ENCODE results near the gene CEL. TPM values are rescaled to one million over a fixed set of nuclear protein-coding genes. Genes with fewer than 3 reads are reported as not detected.
"Not testable (repeated sequence)": the region's sequence is repeated elsewhere in the genome, so short reads cannot be mapped to it uniquely, and the experiment has no call there.

CEL gene
- total RNA-seq, 4 donors from 2014 or later = 0.27 to 0.46 (median 0.33) TPM; not detected in 1

DNA sequence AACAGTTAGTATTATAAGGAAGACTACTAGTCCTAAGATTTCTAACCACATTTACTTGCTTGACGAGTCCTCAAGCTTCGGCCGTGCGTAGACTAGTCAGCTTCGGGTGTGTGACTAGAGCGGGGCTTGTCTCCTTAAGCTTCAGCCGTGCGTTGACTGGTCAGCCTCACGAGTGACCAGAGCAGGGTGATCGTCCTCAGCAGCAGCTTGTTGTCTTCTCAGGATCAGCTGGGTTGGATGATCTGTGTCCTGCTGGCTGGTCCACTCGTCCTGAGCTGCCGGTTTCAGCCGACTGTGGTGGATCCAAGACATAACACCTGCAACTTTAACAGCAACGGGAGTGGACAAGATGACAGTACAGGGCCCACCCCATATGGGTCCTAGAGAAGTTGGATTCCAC is 16.7 kb downstream of the CEL start:
- 77 to 82% methylated on average over 14 of the region's 14 CpGs for WGBS, 2 donors
- H3K36me3 ChIP-seq = no peaks in the 10 kb centered on the region
- no peak for TF ChIP-seq POLR2A (IDR thresholded peaks at IDR 0.05)
- TF ChIP-seq, protein P1, sequence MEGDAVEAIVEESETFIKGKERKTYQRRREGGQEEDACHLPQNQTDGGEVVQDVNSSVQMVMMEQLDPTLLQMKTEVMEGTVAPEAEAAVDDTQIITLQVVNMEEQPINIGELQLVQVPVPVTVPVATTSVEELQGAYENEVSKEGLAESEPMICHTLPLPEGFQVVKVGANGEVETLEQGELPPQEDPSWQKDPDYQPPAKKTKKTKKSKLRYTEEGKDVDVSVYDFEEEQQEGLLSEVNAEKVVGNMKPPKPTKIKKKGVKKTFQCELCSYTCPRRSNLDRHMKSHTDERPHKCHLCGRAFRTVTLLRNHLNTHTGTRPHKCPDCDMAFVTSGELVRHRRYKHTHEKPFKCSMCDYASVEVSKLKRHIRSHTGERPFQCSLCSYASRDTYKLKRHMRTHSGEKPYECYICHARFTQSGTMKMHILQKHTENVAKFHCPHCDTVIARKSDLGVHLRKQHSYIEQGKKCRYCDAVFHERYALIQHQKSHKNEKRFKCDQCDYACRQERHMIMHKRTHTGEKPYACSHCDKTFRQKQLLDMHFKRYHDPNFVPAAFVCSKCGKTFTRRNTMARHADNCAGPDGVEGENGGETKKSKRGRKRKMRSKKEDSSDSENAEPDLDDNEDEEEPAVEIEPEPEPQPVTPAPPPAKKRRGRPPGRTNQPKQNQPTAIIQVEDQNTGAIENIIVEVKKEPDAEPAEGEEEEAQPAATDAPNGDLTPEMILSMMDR (IDR thresholded peaks at IDR 0.05) = no peak
- no peak overlapping the region for H3K4me3 ChIP-seq (replicated peaks in 1 of 3)
- no peaks in the 10 kb centered on the region for H3K27me3 ChIP-seq
- no peak overlapping the region for H3K27ac ChIP-seq
- no peak for DNase-seq
- intact Hi-C loops (cut with DNase I) = no loop called here
- H3K4me1 ChIP-seq = no peaks in the 10 kb centered on the region
- H3K9me3 ChIP-seq = no peaks in the 10 kb centered on the region

DNA sequence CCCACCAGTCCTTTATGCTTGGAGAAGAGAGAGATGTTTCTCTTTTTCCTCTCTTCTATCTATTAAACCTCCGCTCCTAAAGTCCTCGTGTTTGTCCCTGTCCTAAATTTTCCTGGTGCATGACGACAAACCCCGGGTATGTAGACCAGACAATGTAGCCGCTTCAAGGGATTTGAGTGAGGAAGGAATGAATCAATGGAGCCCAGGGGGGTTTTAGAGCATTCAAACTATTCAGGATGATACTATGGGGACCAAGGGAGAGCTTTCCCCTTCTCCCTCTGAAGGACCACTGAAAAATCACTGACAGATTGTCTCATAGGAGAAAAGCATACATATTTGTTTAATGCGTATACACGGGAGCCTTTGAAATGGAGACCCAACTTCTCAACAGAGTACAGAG is 18.4 kb downstream of the CEL start:
- intact Hi-C loops (cut with DNase I) = no loop called here

DNA sequence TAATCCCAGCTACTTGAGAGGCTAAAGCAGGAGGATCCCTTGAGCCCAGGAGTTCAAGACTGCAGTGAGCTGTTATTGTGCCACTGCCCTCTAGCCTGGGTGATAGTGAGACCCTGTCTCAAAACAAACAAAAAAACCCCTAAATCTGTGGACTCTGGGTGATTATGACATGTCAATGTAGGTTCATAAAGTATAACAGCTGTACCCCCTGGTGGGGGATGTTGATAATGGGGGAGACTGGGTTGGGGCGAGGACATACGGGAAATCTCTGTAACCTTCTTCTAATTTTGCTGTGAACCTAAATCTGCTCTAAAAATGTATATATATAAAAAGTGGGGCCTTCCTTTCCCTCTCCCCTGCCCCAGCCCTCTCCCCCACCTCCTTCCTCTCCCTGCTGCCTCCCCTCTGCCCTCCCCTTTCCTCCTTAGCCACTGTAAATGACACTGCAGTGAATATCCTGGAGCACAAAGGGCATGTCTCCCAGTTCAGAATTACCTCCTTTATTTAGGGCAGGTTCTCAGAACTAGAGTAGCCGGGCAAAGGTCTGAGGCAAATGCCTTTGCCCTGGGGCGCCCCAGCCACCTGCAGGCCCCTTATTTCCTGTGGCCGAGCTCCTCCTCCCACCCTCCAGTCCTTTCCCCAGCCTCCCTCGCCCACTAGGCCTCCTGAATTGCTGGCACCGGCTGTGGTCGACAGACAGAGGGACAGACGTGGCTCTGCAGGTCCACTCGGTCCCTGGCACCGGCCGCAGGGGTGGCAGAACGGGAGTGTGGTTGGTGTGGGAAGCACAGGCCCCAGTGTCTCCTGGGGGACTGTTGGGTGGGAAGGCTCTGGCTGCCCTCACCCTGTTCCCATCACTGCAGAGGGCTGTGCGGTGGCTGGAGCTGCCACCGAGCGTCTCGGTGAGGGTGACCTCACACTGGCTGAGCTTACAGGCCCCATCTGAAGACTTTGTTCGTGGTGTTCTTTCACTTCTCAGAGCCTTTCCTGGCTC is 19.3 kb downstream of the CEL start:
- H3K36me3 ChIP-seq; H3K4me3 ChIP-seq (replicated peaks in 1 of 3); intact Hi-C loops (cut with DNase I); H3K4me1 ChIP-seq; H3K27ac ChIP-seq; H3K27me3 ChIP-seq; H3K9me3 ChIP-seq; DNase-seq: not testable (repeated sequence)
- WGBS, 2 donors = 93 to 96% methylated on average over 9 of the region's 18 CpGs

More for the DNA sequence above, 18.4 kb downstream of the CEL start:
- TF ChIP-seq POLR2A (IDR thresholded peaks at IDR 0.05) = no peak
- TF ChIP-seq, protein P1 (IDR thresholded peaks at IDR 0.05) = no peak
- H3K4me1 ChIP-seq = no peaks in the 10 kb centered on the region
- H3K9me3 ChIP-seq = no peaks in the 10 kb centered on the region
- H3K27me3 ChIP-seq = no peaks in the 10 kb centered on the region
- no peak overlapping the region for H3K27ac ChIP-seq
- 75 to 86% methylated on average over 7 of the region's 7 CpGs for WGBS, 2 donors
- DNase-seq = no peak
- H3K36me3 ChIP-seq = no peaks in the 10 kb centered on the region
- no peak overlapping the region for H3K4me3 ChIP-seq (replicated peaks in 1 of 3)

DNA sequence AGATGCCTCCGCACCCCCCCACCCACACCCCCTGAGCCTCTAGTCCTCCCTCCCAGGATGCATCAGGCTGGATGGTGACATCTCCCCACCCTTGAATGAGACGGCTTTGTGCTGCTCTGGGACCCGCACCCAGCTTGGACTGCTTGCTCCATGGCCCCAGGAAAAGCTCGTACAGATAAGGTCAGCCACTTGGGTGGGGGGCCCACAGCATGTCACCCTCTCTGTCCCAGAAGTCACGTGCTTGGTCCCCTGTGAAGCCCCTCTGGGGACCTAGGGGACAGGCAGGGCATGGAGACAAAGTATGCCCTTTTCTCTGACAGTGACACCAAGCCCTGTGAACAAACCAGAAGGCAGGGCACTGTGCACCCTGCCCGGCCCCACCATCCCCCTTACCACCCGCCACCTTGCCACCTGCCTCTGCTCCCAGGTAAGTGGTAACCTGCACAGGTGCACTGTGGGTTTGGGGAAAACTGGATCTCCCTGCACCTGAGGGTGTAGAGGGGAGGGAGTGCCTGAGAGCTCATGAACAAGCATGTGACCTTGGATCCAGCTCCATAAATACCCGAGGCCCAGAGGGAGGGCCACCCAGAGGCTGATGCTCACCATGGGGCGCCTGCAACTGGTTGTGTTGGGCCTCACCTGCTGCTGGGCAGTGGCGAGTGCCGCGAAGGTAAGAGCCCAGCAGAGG is 20.3 kb downstream of the CEL start:
- H3K4me1 ChIP-seq; H3K27ac ChIP-seq; intact Hi-C loops (cut with DNase I); H3K9me3 ChIP-seq; H3K36me3 ChIP-seq; H3K4me3 ChIP-seq (replicated peaks in 1 of 3); H3K27me3 ChIP-seq; DNase-seq: not testable (repeated sequence)
- WGBS, 2 donors = 90% methylated on average over 5 of the region's 12 CpGs

DNA sequence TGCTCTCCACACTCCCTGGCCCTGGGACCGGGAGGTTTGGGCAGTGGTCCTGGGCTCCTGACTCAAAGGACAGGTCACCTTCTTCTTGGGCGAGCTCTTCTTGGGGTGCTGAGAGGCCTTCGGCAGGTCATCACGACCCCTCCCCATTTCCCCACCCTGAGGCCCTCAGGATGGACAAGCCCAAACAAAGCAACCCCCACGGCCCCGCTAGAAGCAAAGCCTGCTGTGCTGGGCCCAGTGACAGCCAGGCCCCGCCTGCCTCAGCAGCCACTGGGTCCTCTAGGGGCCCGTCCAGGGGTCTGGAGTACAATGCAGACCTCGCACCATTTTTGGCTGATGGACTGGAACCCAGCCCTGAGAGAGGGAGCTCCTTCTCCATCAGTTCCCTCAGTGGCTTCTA is 21.9 kb downstream of the CEL start:
- H3K9me3 ChIP-seq; H3K27me3 ChIP-seq; H3K36me3 ChIP-seq; H3K4me3 ChIP-seq (replicated peaks in 1 of 3); intact Hi-C loops (cut with DNase I); H3K27ac ChIP-seq; DNase-seq; H3K4me1 ChIP-seq: not testable (repeated sequence)
- whole genome bisulfite sequencing, 2 donors = 63% methylated on average over 7 of the region's 9 CpGs; no CpG with 5 or more reads in 1 of the 2 donors

DNA sequence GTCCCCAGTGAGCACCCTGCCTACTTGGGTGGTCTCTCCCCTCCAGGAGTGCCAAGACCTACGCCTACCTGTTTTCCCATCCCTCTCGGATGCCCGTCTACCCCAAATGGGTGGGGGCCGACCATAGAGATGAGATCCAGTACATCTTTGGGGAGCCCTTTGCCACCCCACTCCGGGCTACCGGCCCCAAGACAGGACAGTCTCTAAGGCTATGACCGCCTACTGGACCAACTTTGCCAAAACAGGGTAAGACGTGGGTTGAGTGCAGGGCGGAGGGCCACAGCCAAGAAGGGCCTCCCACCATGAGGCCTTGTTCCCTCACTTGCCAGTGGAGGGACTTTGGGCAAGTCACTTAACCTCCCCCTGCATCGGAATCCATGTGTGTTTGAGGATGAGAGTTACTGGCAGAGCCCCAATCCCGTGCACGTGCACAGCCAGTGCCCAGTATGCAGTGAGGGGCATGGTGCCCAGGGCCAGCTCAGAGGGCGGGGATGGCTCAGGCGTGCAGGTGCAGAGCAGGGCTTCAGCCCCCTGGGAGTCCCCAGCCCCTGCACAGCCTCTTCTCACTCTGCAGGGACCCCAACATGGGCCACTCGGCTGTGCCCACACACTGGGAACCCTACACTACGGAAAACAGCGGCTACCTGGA is 24.6 kb downstream of the CEL start:
- H3K4me3 ChIP-seq (replicated peaks in 1 of 3); H3K4me1 ChIP-seq; intact Hi-C loops (cut with DNase I); H3K27me3 ChIP-seq; H3K36me3 ChIP-seq; DNase-seq; H3K27ac ChIP-seq; H3K9me3 ChIP-seq: not testable (repeated sequence)
- WGBS, 2 donors = 72 to 86% methylated on average over 2 to 8 of the region's 17 CpGs
